Stimulated activated CD8-positive, alpha-beta memory T cell treated with anti-CD3 and anti-CD28 coated beads, Interleukin-2, amount 100 ng/mL, for 48 hours (primary cell): ENCODE results near the gene RHEBL1.

Experiments used
- DNase-seq, 2 donors: peaks; one replicate each; pipeline ENCODE4 v3.0.0-alpha.2; 2020; ENCODE audit warnings: low read depth in 2 of 2

RHEBL1 gene

GRCh38 chr12:49019443-49020324 lies 50.1 kb downstream of the RHEBL1 start:
- DNase-seq, result peak in 1 of 2 donors; percentile 14

- no peak for DNase-seq
Observed at GRCh38 chr12:49019120-49019430, 50.7 kb downstream of the RHEBL1 start.

GRCh38 chr12:49018261-49019119 lies 51.3 kb downstream of the RHEBL1 start, which contains the start of gene PRKAG1:
TSS of gene PRKAG1 (minus strand) at chr12:49018776. CDS start at chr12:49018740, 36 bp downstream.
- DNase-seq, result peak; percentile 91

GRCh38 chr12:49017891-49018260 lies 51.9 kb downstream of the RHEBL1 start:
- DNase-seq, result peak; percentile 33 to 44

GRCh38 chr12:49015196-49015595 lies 54.6 kb downstream of the RHEBL1 start:
- no peak for DNase-seq
